Heart left ventricle (tissue), 16 donors: ENCODE results near the gene MAPK13. TPM values are rescaled to one million over a fixed set of nuclear protein-coding genes. Genes with fewer than 3 reads are reported as not detected.

Experiments
- ATAC-seq, 4 donors: fragments of 200-7000 bp; cut with Tn5 transposase; one replicate each; pipeline ENCODE4 v1.9.1; 2020 to 2022; ENCODE audit warnings: moderate library complexity in 4 of 4, mild to moderate bottlenecking in 3 of 4, moderate number of reproducible peaks in 1 of 4
- DNase-seq, 5 donors: peaks; one replicate each; pipeline ENCODE4 v3.0.0-alpha.2; 2020
- H3K27ac ChIP-seq, 12 donors: fragments of 200-600 bp; sonication (generic) in 4 of 12; one replicate each; pipeline versions ENCODE4 v1.5.0 to v1.8.0; 2016 to 2022; ENCODE audit warnings: mild to moderate bottlenecking in 2 of 12
- H3K27me3 ChIP-seq, 9 donors: fragments of 200-600 bp; sonication (generic) in 2 of 9; one replicate each; pipeline versions ENCODE4 v1.5.1 to v1.8.0; 2016 to 2022; ENCODE audit warnings: mild to moderate bottlenecking in 3 of 9
- H3K36me3 ChIP-seq, 9 donors: fragments of 200-600 bp; sonication (generic) in 2 of 9; one replicate each; pipeline versions ENCODE4 v1.5.0 to v1.8.0; 2018 to 2022; ENCODE audit warnings: mild to moderate bottlenecking in 2 of 9
- H3K4me1 ChIP-seq, 12 donors: fragments of 200-600 bp; sonication (generic) in 4 of 12; one replicate each; pipeline versions ENCODE4 v1.5.0 to v1.8.0; 2016 to 2022; ENCODE audit warnings: mild to moderate bottlenecking in 3 of 12
- H3K4me3 ChIP-seq, 12 donors: fragments of 200-600 bp; sonication (generic) in 4 of 12; one replicate each; pipeline versions ENCODE4 v1.5.0 to v1.8.0; 2017 to 2022; ENCODE audit warnings: mild to moderate bottlenecking in 9 of 12, moderate library complexity in 4 of 12
- H3K9me3 ChIP-seq, 12 donors: fragments of 200-600 bp; sonication (generic) in 4 of 12; one replicate each; pipeline versions ENCODE4 v1.5.0 to v1.8.0; 2016 to 2022; ENCODE audit warnings: mild to moderate bottlenecking in 1 of 12
- POLR2A ChIP-seq, 2 donors: fragments of 450-650 bp; IDR thresholded peaks; one replicate each; pipeline ENCODE4 v1.6.1; 2017; ENCODE audit warnings: antibody characterized with exemption in 2 of 2, mild to moderate bottlenecking in 2 of 2, moderate library complexity in 2 of 2
- WGBS, 4 donors: extraction: QIAGEN DNeasy Blood & Tissue Kit in 2 of 4; methylation state at CpG; one replicate each; pipeline versions ENCODE4 v1.1.5 to v1.1.7; 2013 to 2018; 5-methylcytosine and 5-hydroxymethylcytosine counted together
- intact Hi-C, 10 donors: fragments of 100-400 bp; cut with DNase I; formaldehyde crosslinking; loops; one replicate each; pipeline versions ENCODE4 v1.11.1 to v1.14.2; 2022
- polyA plus RNA-seq, 2 donors: library from polyadenylated mRNA; stranded (reverse); fragments of 200-250 nt; gene quantifications; one replicate each; pipeline ENCODE4 v1.2.3, GENCODE V29; 2013
- total RNA-seq, 9 donors: library from RNA; depleted of rRNA in 2 of 9; stranded (reverse); fragments of >200 nt in 2 of 9; fragmentation: NEBNext Ultra II Directional in 3 of 9; extraction: Animal tissue kit (Norgen Biotek cat#: 25700) in 3 of 9; gene quantifications; one replicate each; pipeline versions ENCODE4 v1.1.0 to v1.2.4, GENCODE V29; 2016 to 2023
- TF ChIP-seq, protein P1 (sequence below), 12 donors: fragments of 200-600 bp; sonication (generic) in 4 of 12; IDR thresholded peaks; one replicate each; pipeline versions ENCODE4 v1.5.0 to v1.8.0; 2018 to 2022; ENCODE audit warnings: antibody characterized with exemption in 12 of 12, mild to moderate bottlenecking in 5 of 12
- donor health status: ischemic (EF 13 %, LVEDD 7.1; RV severe dilation, severe dysfunction).
- donor health status: healthy with polysubstance abuse.
- donor health status: DM: no; HTN: yes; CAD: no.
- donor health status: DM: no; HTN: no; CAD: no.
- donor health status: ischemic (EF 25% LVEDD 6.9; RV normal size, moderate dysfunction).
- donor health status: ischemic (EF 25% LVEDD 5.7; RV mildly dilated, moderate dysfunction).
- donor health status: healthy.
- donor health status: DM: yes; HTN: yes; CAD: no.
- donor health status: ischemic (EF 35%, LVEDD 5.7; RV mildly dilated, moderate dysfunction).
- donor health status: nonischemic (EF 11% LVEDD 7.7; RV severe dilation, severe dysfunction).
- donor health status: DM: yes; HTN: yes; CAD: no.
- donor health status: PGD.
- donor health status: ischemic (EF 29% LVEDD 5.4; RV normal size, mild dysfunction).
- donor health status: nonischemic (EF 23%, LVEDD 6.1; RV moderate dilation, normal function).

Gene MAPK13
- total and polyA plus RNA-seq, 11 donors: 0.24 to 16.8 (median 0.56) TPM

DNA sequence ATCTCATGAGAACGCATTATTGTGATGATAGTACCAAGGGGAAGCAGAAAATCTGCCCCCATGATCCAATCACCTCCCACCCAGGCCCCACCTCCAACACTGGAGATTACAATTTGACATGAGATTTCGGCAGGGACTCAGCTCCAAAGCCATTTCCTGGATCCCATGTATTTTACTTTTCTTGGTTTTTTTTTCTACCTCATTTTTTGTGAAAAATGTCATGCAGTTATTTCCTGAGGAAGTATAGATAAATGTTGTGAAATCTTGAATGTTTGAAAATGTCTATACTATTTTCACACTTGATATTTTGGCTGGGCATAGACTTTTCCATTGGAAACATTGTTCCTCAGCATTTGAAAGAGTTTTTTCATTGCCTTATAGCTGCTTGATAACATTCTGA is 57.1 kb downstream of the MAPK13 start:
- Histone ChIP-seq H3K4me1 (no peaks in the 10 kb centered on the region), H3K27ac (no peak overlapping the region), H3K27me3 (no peaks in the 10 kb centered on the region), H3K4me3 (no peak overlapping the region), H3K9me3 (peaks cover 0 to 12% (median 0%) of the 10 kb centered on the region in 12 donors), H3K36me3 (no peaks in the 10 kb centered on the region)
- WGBS, 4 donors: 62 to 75% (median 69%) methylated on average over 2 of the region's 2 CpGs
- intact Hi-C loops: no loop called here
- TF ChIP-seq, protein P1, sequence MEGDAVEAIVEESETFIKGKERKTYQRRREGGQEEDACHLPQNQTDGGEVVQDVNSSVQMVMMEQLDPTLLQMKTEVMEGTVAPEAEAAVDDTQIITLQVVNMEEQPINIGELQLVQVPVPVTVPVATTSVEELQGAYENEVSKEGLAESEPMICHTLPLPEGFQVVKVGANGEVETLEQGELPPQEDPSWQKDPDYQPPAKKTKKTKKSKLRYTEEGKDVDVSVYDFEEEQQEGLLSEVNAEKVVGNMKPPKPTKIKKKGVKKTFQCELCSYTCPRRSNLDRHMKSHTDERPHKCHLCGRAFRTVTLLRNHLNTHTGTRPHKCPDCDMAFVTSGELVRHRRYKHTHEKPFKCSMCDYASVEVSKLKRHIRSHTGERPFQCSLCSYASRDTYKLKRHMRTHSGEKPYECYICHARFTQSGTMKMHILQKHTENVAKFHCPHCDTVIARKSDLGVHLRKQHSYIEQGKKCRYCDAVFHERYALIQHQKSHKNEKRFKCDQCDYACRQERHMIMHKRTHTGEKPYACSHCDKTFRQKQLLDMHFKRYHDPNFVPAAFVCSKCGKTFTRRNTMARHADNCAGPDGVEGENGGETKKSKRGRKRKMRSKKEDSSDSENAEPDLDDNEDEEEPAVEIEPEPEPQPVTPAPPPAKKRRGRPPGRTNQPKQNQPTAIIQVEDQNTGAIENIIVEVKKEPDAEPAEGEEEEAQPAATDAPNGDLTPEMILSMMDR (IDR thresholded peaks at IDR 0.05): no peak
- no peak for TF ChIP-seq POLR2A (IDR thresholded peaks at IDR 0.05)
- DNase-seq (no peak), ATAC-seq (no peak)

Other genes with a start within 250 kb of the MAPK13 start
- 10 to 100 TPM; 17.7 to 41.7 (median 19.9) TPM for gene SRPK1, start 209.4 kb upstream of the MAPK13 start, total RNA-seq
- 10 to 100 TPM in 1 of 2 donors, 1 to 10 TPM in 1; 5.0 to 15.6 TPM for gene SRPK1, start 209.4 kb upstream of the MAPK13 start, polyA plus RNA-seq
- gene SLC26A8, start 105.9 kb upstream of the MAPK13 start, total RNA-seq: under 1 TPM in 4 of 9 donors, not detected in 5; 0.08 to 0.36 (median 0.32) TPM
- under 1 TPM in 1 of 2 donors, not detected in 1; 0.08 TPM for gene SLC26A8, start 105.9 kb upstream of the MAPK13 start, polyA plus RNA-seq
- 10 to 100 TPM; 24.3 to 46.5 (median 34.9) TPM for gene MAPK14, start 102.7 kb upstream of the MAPK13 start, total RNA-seq
- gene MAPK14, start 102.7 kb upstream of the MAPK13 start, polyA plus RNA-seq: 10 to 100 TPM in 1 of 2 donors, 1 to 10 TPM in 1; 7.0 to 32.3 TPM
- gene BRPF3, start 66.2 kb downstream of the MAPK13 start, total RNA-seq: 10 to 100 TPM; 12.5 to 29.1 (median 17.6) TPM
- gene BRPF3, start 66.2 kb downstream of the MAPK13 start, polyA plus RNA-seq: 10 to 100 TPM in 1 of 2 donors, 1 to 10 TPM in 1; 8.2 to 21.3 TPM
- under 1 TPM in 1 of 9 donors, not detected in 8; 0.41 TPM for gene PNPLA1, start 139.5 kb downstream of the MAPK13 start, total RNA-seq
- gene PNPLA1, start 139.5 kb downstream of the MAPK13 start, polyA plus RNA-seq: under 1 TPM in 1 of 2 donors, not detected in 1; 0.06 TPM
- gene BNIP5, start 206.4 kb downstream of the MAPK13 start, total RNA-seq: not detected
- gene BNIP5, start 206.4 kb downstream of the MAPK13 start, polyA plus RNA-seq: not detected